Measurements from ENCODE around the gene PLK4. TPM values are rescaled to one million over a fixed set of nuclear protein-coding genes. Genes with fewer than 3 reads are reported as not detected.

PLK4 gene
- total RNA-seq = 1 to 10 TPM; 3.1 to 7.8 (median 4.6) TPM

DNA sequence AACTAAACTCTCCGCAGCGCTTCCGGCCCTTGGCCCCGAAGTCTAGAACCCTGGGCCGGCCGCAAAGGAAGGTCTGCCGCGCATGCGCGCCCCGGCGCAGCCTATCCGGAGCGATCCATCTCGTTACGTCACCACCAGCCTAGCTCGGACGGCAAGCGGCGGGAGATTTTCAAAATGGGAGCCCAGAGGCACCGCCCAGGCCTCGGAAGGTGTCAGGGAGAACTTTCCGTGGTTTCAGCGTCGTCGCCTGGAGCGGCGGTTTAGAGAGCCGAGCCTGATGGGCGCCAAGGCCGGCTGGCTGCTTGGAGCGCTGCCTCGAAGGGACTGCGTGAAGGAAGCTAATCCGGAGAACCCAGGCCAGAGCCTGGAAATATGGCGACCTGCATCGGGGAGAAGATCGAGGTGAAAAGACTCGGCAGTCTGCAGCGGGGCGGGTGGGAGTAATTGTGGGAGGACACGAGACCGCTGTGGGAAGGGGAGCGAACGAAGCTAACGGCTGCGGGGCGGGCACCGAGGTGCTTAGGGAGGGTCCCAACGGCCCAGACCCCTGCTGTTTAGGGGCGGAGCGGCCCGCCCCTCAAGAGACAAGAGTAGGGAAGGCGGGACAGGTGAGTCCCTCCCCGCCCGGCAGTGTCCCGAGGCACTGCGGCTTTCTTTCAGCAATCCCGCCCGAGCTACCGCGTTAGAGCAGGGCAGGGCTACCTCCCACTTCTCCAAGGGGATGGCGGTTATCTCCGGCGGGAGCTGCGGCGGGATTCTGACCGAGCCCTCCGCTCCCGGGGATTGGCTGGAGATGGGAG, at the start of gene PLK4:
Gene PLK4, plus strand, starts transcription at position 131 of the 800 bp plus-strand sequence. Its CDS starts 242 bp downstream, at position 373.
- TF ChIP-seq, protein P1, sequence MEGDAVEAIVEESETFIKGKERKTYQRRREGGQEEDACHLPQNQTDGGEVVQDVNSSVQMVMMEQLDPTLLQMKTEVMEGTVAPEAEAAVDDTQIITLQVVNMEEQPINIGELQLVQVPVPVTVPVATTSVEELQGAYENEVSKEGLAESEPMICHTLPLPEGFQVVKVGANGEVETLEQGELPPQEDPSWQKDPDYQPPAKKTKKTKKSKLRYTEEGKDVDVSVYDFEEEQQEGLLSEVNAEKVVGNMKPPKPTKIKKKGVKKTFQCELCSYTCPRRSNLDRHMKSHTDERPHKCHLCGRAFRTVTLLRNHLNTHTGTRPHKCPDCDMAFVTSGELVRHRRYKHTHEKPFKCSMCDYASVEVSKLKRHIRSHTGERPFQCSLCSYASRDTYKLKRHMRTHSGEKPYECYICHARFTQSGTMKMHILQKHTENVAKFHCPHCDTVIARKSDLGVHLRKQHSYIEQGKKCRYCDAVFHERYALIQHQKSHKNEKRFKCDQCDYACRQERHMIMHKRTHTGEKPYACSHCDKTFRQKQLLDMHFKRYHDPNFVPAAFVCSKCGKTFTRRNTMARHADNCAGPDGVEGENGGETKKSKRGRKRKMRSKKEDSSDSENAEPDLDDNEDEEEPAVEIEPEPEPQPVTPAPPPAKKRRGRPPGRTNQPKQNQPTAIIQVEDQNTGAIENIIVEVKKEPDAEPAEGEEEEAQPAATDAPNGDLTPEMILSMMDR (IDR thresholded peaks at IDR 0.05; ENCODE audit: low read depth) = no peak

DNA sequence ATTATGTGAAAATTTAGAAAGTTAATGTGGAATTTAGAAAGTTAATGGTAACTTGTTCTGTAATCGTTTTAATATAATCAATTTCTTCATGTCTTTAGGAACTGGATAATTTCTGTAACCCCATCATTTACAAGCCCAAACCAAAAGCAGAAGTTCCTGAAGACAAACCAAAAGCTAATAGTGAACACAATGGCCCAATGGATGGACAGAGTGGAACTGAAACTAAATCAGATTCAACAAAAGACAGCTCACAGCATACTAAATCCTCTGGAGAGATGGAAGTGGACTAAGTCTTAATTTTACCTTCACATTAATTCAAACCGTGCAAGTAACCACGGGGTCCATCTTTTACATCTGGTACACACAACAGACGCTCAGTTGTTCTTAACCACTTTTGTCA, 48.1 kb upstream of the PLK4 start:
- TF ChIP-seq, protein P1 (IDR thresholded peaks at IDR 0.05; ENCODE audit: low read depth) = no peak

DNA sequence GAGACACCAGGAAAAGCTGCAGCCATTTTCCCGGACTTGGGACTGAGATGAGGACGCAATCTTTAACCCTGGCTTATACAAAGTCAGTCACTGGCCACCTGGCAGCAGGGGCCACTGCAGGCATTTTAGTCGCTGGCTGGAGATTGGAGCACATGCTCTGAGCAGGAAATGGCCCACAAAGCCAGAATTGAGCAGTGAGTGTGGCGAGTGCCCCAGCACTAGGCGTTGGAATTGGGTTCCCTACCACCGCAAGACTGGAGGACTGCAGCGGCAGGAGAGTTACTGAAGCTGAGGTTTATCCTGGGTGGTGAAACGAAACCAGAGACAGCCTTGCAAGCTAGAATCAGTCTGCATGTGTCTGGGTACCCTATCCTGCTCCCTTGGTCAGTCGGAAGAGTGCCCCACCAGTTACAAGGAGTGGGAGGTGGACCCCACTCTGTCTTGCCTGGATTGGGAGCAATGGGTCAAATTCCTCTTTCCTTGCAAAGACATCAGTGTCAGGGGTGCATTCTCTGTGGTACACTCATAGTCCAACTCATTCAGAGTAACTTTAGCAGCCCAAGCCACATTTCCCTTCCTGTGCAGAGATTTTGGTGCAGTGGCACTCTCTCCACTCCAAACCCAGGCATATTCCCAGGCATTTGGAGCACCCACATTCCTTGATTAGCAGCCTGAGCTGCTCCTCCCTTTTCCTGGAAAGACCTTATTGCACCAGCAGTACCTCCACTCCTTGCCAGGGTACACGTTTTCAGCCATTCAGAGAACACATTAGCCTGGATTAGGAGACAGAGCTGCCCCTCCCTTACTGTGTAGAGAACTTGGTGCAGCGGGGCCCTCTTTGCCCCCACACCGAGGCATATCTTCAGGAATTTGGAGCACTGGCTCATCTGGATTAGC, 36.7 kb upstream of the PLK4 start:
- TF ChIP-seq, protein P1 (IDR thresholded peaks at IDR 0.05; ENCODE audit: low read depth) = no peak

DNA sequence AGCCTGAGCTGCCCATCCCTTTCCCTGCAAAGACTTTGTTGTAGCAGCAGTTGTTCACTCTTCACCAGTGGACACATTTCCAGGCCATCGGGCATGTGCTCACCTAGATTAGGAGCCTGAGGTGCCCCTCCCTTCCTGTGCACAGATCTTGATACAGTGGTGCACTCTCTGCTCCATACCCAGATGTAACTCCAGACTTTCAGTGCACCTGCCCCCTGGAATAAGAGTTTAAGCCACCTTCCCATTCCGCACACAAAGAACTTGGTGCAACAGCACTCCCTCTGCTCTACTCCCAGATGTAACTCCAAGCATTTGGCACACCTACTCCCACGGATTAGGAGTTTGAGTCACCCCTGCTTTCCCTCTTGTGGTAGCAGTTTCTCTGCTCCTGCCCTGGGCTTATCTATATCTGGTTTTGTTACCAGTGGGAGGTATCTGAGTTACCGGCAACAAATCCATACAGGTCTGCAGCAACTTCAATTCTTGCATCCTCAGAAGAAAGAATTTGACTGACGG, 36.0 kb upstream of the PLK4 start:
- TF ChIP-seq, protein P1 (IDR thresholded peaks at IDR 0.05; ENCODE audit: low read depth) = no peak

DNA sequence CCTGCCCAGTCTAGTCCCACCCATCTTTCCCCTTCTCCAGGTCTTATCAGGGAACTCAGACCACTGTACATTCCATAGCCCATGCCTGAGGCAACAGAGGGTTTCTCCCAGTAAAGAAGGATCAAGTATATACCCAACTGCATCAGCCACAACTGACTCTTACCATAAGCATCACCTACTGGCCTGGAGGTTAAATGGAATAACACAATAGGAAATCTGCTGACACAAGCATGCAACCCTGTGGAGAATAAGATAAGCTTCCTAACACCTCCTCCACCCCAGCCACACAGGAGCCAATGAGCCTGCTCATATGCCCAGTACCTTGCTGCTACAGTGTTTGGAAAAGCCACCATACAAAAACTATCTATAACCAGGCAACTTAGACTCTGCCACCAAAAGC, 34.6 kb upstream of the PLK4 start:
- TF ChIP-seq, protein P1 (IDR thresholded peaks at IDR 0.05; ENCODE audit: low read depth) = no peak

DNA sequence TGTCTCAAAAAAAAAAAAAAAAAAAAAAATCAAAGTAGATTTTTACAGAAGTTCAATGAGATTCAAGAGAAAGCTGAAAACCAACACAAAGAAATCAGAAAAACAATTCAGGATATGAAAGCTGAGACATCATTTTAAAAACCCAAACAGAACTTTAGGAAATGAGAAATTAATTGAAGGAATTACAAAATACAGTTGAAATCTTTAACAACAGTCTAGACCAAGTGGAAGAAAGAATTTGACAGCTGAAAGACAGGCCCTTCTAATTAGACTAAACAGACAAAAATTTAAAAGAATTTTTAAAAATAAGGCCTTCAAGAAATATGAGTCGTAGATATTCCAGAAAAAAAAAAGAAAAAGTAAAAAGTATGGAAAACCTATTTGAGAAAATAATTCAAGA, 33.9 kb upstream of the PLK4 start:
- TF ChIP-seq, protein P1 (IDR thresholded peaks at IDR 0.05; ENCODE audit: low read depth) = no peak
